GM12878 (cell line): Measurements from ENCODE around the gene CIAO2B. TPM values are rescaled to one million over a fixed set of nuclear protein-coding genes. Genes with fewer than 3 reads are reported as not detected.

Experiments
- ATAC-seq: fragments of 200-7000 bp; cut with Tn5 transposase; 3 replicates; pipeline ENCODE4 v1.9.1; 2020; ENCODE audit warnings: mild to moderate bottlenecking, moderate library complexity
- BruUV-seq: library from RNA; stranded (reverse); fragments of 400-500 nt; replicated peaks from 2 replicates; lab custom pipeline; 2021; lab: Mats Ljungman, UMichigan
- CTCF ChIA-PET: fragments of 300-600 bp; sonication (Branson Sonifier 250); formaldehyde crosslinking; extraction: SDS; loops from one replicate; lab custom pipeline; 2021; ENCODE audit warnings: inconsistent platforms; lab: Yijun Ruan, JAX
- POLR2A ChIA-PET: fragments of 350-600 bp; formaldehyde crosslinking; extraction: SDS; loops from one replicate; lab custom pipeline; 2021; ENCODE audit warnings: inconsistent platforms; lab: Charles Lee
- RAD21 ChIA-PET: fragments of 300-600 bp; sonication (Branson Sonifier 250); formaldehyde crosslinking; loops from one replicate; lab custom pipeline; 2023; ENCODE audit warnings: antibody characterized with exemption; ENCODE audit not compliant: unreplicated experiment; lab: Charles Lee
- SMC1A ChIA-PET: fragments of 300-600 bp; sonication (Branson Sonifier 250); formaldehyde crosslinking; loops from one replicate; lab custom pipeline; 2023; ENCODE audit not compliant: unreplicated experiment, uncharacterized antibody; lab: Charles Lee
- DNase-seq: peaks from one replicate; pipeline ENCODE4 v3.0.0-alpha.2; 2011; ENCODE audit warnings: low read depth, low spot score
- FAIRE-seq: peaks from 3 replicates; lab custom pipeline; 2011; peaks lifted over from hg19 to GRCh38; lab: Jason Lieb, UNC
- H2AFZ ChIP-seq: 2 replicates; pipeline ENCODE4 v1.6.0; 2011; ENCODE audit warnings: low read depth, low read length, control low read depth; ENCODE audit not compliant: control insufficient read depth
- H3K27ac ChIP-seq: 2 replicates; pipeline ENCODE4 v1.5.1; 2011; ENCODE audit warnings: control low read depth; ENCODE audit not compliant: control insufficient read depth, insufficient read depth
- H3K27me3 ChIP-seq, 2 experiments: replicated peaks in 1 of 2; 2 replicates each; pipeline versions ENCODE4 v1.6.0 to v1.6.1; 2011; ENCODE audit warnings: low read length in 1 of 2; ENCODE audit not compliant: control insufficient read depth in 2 of 2, insufficient read depth in 2 of 2
- H3K36me3 ChIP-seq, 2 experiments: 2 replicates each; pipeline ENCODE4 v1.5.1; 2011; ENCODE audit warnings: low read length in 1 of 2; ENCODE audit not compliant: control insufficient read depth in 2 of 2, insufficient read depth in 2 of 2
- H3K4me1 ChIP-seq: 2 replicates; pipeline ENCODE4 v1.6.1; 2011; ENCODE audit warnings: mild to moderate bottlenecking, low read length, moderate library complexity, mixed read lengths; ENCODE audit not compliant: control insufficient read depth, insufficient read depth
- H3K4me2 ChIP-seq: 2 replicates; pipeline ENCODE4 v1.6.0; 2011; ENCODE audit warnings: control low read depth; ENCODE audit not compliant: control insufficient read depth, insufficient read depth
- H3K4me3 ChIP-seq: fragments of 200-600 bp; sonication (generic); 2 replicates; pipeline ENCODE4 v1.5.1; 2016
- H3K79me2 ChIP-seq: 2 replicates; pipeline ENCODE4 v1.6.0; 2011; ENCODE audit warnings: low read length; ENCODE audit not compliant: control insufficient read depth, insufficient read depth
- H3K9ac ChIP-seq: 2 replicates; pipeline ENCODE4 v1.8.0; 2011; ENCODE audit warnings: low read length, control low read depth, mixed read lengths; ENCODE audit not compliant: control insufficient read depth, insufficient read depth
- H3K9me3 ChIP-seq: replicated peaks from 3 replicates; pipeline ENCODE4 v1.5.1; 2011; ENCODE audit warnings: mild to moderate bottlenecking, low read length; ENCODE audit not compliant: control insufficient read depth, insufficient read depth
- H4K20me1 ChIP-seq: 2 replicates; pipeline ENCODE4 v1.6.0; 2011; ENCODE audit not compliant: control insufficient read depth, insufficient read depth
- CHD1 ChIP-seq: IDR thresholded peaks from 2 replicates; pipeline ENCODE4 v1.6.1; 2012; ENCODE audit warnings: low read depth, low read length, improper control_type of control experiment
- FOS ChIP-seq: IDR thresholded peaks from 3 replicates; pipeline ENCODE4 v1.6.1; 2011; ENCODE audit warnings: borderline replicate concordance; ENCODE audit not compliant: insufficient read length; ENCODE audit errors: extremely low read depth
- KAT2A ChIP-seq: conservative IDR thresholded peaks from 2 replicates; pipeline ENCODE4 v1.6.1; 2011; ENCODE audit warnings: low read depth, low read length; ENCODE audit not compliant: control insufficient read depth
- MTA3 ChIP-seq: IDR thresholded peaks from 2 replicates; pipeline ENCODE4 v1.6.1; 2012; ENCODE audit warnings: low read length, inconsistent platforms, borderline replicate concordance
- NR2F1 ChIP-seq: fragments of 450-650 bp; conservative IDR thresholded peaks from 2 replicates; pipeline ENCODE4 v1.6.1; 2017; ENCODE audit warnings: mild to moderate bottlenecking
- POLR2AphosphoS2 ChIP-seq: IDR thresholded peaks from 2 replicates; pipeline ENCODE4 v1.6.1; 2011; ENCODE audit warnings: low read depth, mild to moderate bottlenecking, low read length, improper control_type of control experiment, moderate library complexity
- RELA ChIP-seq: fragments of 450-650 bp; IDR thresholded peaks from 2 replicates; pipeline ENCODE4 v1.8.0; 2014; ENCODE audit warnings: borderline replicate concordance; ENCODE audit not compliant: partially characterized antibody
- RELB ChIP-seq: fragments of 450-650 bp; IDR thresholded peaks from 2 replicates; pipeline ENCODE4 v1.6.1; 2017; ENCODE audit warnings: low read depth, mild to moderate bottlenecking, moderate library complexity
- TCF7 ChIP-seq: IDR thresholded peaks from 2 replicates; pipeline ENCODE4 v1.6.1; 2014; ENCODE audit warnings: antibody characterized with exemption, borderline replicate concordance
- ZBED1 ChIP-seq: IDR thresholded peaks from 2 replicates; pipeline ENCODE4 v1.6.1; 2016; ENCODE audit warnings: borderline replicate concordance
- WGBS: methylation state at CpG from one replicate; pipeline ENCODE4 v1.1.6; 2016; ENCODE audit warnings: low lambda C conversion rate; ENCODE audit not compliant: insufficient replicate concordance, insufficient coverage; ENCODE audit errors: missing lambda C conversion rate; 5-methylcytosine and 5-hydroxymethylcytosine counted together
- in situ Hi-C: fragments of 300-500 bp; cut with MboI; formaldehyde crosslinking; loops from 9 replicates; pipeline ENCODE4 v1.14.3; 2018; ENCODE audit warnings: mixed read lengths
- intact Hi-C: fragments of 100-400 bp; cut with micrococcal nuclease; formaldehyde crosslinking; loops from one replicate; pipeline ENCODE4 v1.14.2; 2022; ENCODE audit not compliant: unreplicated experiment
- polyA plus RNA-seq, 11 experiments: library from polyadenylated mRNA; depleted of rRNA in 4 of 11; unstranded in 6 of 11; stranded (reverse) in 5 of 11; fragments of >200 nt; fragmentation: Nextera tagmentation in 4 of 11; fragmentation: Illumina TruSeq in 1 of 11; extraction: Ambion mirVana in 4 of 11; extraction: Trizol in 1 of 11; gene quantifications; 1 replicate in 1 of 11; 2 replicates in 10 of 11; pipeline versions ENCODE4 v1.2.1 to v1.2.3, GENCODE V29; 2011 to 2016; ENCODE audit warnings: inconsistent platforms in 2 of 11, missing spikeins in 2 of 11, low read depth in 1 of 11
- total RNA-seq, 4 experiments: library from RNA; depleted of rRNA in 3 of 4; stranded (reverse); fragments of >200 nt in 3 of 4; fragmentation: Illumina TruSeq in 1 of 4; extraction: Trizol in 1 of 4; gene quantifications; 2 replicates each; pipeline versions ENCODE4 v1.2.1 to v1.2.3, GENCODE V29; 2013 to 2021
- TF ChIP-seq, protein P1 (sequence below): fragments of 150-350 bp; IDR thresholded peaks from 2 replicates; pipeline ENCODE4 v1.6.1; 2016; ENCODE audit warnings: low read depth, low read length

CIAO2B gene
- total and polyA plus RNA-seq, 10 of the 15 experiments (the other 5 are each of a cell fraction or from before 2014, with no cell fraction given), result 76.4 to 241 (median 138) TPM

DNA sequence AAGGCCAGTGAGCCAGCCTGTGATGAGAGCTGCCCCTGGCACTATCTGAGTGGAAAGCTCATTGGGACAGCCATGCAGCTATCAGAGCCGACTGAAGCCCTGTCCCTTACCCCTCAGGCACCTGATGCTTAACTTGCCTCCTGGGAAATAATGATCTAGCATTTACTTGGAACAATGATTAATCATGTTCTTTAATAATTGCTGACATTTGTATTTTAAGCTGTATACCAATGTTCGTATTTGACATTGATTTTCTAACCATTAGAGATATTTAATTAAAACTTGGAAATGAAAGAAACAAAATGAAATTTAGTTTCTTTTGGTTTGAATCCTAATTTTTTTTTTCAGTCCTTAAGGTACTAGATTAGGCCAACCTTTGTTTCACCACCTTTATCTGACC lies 43.4 kb downstream of the CIAO2B start:
- intact Hi-C loops (no loop called here), in situ Hi-C loops (no loop called here)
- no peaks in the 10 kb centered on the region; the same call in 1 of the 2 replicates for H3K4me1 ChIP-seq
- no peak overlapping the region for H2AFZ ChIP-seq
- TF ChIP-seq KAT2A (no peak), RELB (no peak), FOS (no peak), NR2F1 (no peak), MTA3 (no peak), ZBED1 (no peak), TCF7 (no peak), POLR2AphosphoS2 (no peak), RELA (no peak), CHD1 (no peak)
- TF ChIP-seq, protein P1, sequence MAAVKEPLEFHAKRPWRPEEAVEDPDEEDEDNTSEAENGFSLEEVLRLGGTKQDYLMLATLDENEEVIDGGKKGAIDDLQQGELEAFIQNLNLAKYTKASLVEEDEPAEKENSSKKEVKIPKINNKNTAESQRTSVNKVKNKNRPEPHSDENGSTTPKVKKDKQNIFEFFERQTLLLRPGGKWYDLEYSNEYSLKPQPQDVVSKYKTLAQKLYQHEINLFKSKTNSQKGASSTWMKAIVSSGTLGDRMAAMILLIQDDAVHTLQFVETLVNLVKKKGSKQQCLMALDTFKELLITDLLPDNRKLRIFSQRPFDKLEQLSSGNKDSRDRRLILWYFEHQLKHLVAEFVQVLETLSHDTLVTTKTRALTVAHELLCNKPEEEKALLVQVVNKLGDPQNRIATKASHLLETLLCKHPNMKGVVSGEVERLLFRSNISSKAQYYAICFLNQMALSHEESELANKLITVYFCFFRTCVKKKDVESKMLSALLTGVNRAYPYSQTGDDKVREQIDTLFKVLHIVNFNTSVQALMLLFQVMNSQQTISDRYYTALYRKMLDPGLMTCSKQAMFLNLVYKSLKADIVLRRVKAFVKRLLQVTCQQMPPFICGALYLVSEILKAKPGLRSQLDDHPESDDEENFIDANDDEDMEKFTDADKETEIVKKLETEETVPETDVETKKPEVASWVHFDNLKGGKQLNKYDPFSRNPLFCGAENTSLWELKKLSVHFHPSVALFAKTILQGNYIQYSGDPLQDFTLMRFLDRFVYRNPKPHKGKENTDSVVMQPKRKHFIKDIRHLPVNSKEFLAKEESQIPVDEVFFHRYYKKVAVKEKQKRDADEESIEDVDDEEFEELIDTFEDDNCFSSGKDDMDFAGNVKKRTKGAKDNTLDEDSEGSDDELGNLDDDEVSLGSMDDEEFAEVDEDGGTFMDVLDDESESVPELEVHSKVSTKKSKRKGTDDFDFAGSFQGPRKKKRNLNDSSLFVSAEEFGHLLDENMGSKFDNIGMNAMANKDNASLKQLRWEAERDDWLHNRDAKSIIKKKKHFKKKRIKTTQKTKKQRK, result no peak
- FAIRE-seq (no peak), ATAC-seq (no peak), DNase-seq (no peak)
- no peaks in the 10 kb centered on the region for H3K9me3 ChIP-seq
- BruUV-seq, result no TSS peak
- POLR2A ChIA-PET, result interaction anchor here (1.5 kb wide), 1 partner anchor 8 kb away, joined by 5 read pairs; no protein-coding TSS in a partner anchor
- WGBS, result 96% methylated on average over 2 of the region's 2 CpGs
- H3K79me2 ChIP-seq, result no peaks in the 10 kb centered on the region
- H3K36me3 ChIP-seq, result peaks cover 0 to 3% of the 10 kb centered on the region in 2 experiments; a peak in 3 of 4 replicates
- H3K9ac ChIP-seq, result no peak overlapping the region
- H3K27me3 ChIP-seq, result no peaks in the 10 kb centered on the region
- CTCF ChIA-PET, result interaction anchor here (0.8 to 9.7 kb wide), 7 partner anchors 7 to 35 kb away, joined by 3 to 77 read pairs (median 6); partner anchors contain the start of genes PDP2 and RRAD
- no peaks in the 10 kb centered on the region for H4K20me1 ChIP-seq
- SMC1A ChIA-PET, result interaction anchor here (0.8 to 1.5 kb wide), 4 partner anchors 9 to 86 kb away, joined by 3 to 4 read pairs (median 4); no protein-coding TSS in a partner anchor
- no peak overlapping the region for H3K4me2 ChIP-seq
- no peak overlapping the region for H3K27ac ChIP-seq
- no peak overlapping the region for H3K4me3 ChIP-seq
- RAD21 ChIA-PET, result interaction anchor here (1.1 kb wide), 1 partner anchor 10 kb away, joined by 3 read pairs; the partner anchor contains the start of gene PDP2
